Measurements from ENCODE around the gene PCSK4. TPM values are rescaled to one million over a fixed set of nuclear protein-coding genes. Genes with fewer than 3 reads are reported as not detected.

The PCSK4 gene
- total and polyA plus RNA-seq, 10 of the 15 experiments (the other 5 are each of a cell fraction or from before 2014, with no cell fraction given), result 0.27 to 0.99 (median 0.40) TPM; not detected in 3

DNA sequence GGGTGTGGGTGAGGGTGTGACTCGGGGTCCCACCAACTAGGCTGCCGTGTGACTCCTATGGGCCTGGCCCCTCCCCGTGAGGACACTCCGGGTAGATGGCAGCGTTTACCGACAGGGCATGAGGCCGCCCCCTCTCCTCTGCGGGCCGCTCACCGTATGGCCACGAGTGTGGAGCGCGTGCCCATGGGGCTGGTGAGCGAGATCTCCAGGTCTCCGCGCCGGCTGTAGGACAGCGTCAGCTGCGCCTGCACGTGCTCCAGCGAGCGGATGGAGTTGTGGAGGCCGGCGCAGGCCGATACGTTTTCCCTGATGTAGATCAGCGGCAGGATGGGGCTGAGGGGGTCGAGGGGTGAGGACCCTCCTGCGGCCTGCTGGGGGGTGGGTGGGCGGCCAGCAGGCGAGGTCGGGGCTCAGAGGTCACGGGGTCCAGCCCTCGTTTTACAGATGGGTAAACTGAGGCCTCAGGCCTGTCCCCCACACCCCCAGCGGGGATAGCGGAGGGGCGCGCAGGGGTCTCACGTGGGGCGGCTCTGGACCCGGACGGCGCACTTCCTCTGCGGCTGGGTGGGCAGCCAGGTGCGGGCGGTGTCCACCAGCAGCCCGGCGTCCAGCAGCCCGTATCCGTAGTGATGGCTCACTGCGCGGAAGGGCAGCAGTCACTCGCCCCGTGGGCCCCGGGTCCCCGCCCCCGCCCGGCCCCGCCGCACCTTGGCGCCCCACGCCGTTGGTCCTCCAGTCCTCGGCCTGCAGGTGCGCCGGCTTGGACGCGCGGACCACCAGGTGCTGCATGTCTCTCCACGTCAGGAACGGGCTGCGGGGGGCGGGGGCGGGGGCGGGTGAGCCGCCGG lies 6.8 kb downstream of the PCSK4 start (continued):
- TF ChIP-seq, protein P1, sequence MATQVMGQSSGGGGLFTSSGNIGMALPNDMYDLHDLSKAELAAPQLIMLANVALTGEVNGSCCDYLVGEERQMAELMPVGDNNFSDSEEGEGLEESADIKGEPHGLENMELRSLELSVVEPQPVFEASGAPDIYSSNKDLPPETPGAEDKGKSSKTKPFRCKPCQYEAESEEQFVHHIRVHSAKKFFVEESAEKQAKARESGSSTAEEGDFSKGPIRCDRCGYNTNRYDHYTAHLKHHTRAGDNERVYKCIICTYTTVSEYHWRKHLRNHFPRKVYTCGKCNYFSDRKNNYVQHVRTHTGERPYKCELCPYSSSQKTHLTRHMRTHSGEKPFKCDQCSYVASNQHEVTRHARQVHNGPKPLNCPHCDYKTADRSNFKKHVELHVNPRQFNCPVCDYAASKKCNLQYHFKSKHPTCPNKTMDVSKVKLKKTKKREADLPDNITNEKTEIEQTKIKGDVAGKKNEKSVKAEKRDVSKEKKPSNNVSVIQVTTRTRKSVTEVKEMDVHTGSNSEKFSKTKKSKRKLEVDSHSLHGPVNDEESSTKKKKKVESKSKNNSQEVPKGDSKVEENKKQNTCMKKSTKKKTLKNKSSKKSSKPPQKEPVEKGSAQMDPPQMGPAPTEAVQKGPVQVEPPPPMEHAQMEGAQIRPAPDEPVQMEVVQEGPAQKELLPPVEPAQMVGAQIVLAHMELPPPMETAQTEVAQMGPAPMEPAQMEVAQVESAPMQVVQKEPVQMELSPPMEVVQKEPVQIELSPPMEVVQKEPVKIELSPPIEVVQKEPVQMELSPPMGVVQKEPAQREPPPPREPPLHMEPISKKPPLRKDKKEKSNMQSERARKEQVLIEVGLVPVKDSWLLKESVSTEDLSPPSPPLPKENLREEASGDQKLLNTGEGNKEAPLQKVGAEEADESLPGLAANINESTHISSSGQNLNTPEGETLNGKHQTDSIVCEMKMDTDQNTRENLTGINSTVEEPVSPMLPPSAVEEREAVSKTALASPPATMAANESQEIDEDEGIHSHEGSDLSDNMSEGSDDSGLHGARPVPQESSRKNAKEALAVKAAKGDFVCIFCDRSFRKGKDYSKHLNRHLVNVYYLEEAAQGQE (IDR thresholded peaks at IDR 0.05; ENCODE audit: low read depth, low read length), result no peak
- TF ChIP-seq SIN3A (IDR thresholded peaks at IDR 0.05; ENCODE audit: low read depth, low read length) (no peak), PML (IDR thresholded peaks at IDR 0.05; ENCODE audit: low read length) (no peak), RAD51 (IDR thresholded peaks at IDR 0.05) (no peak), ZBED1 (IDR thresholded peaks at IDR 0.05; ENCODE audit: borderline replicate concordance) (no peak)
- TF ChIP-seq, protein P2, sequence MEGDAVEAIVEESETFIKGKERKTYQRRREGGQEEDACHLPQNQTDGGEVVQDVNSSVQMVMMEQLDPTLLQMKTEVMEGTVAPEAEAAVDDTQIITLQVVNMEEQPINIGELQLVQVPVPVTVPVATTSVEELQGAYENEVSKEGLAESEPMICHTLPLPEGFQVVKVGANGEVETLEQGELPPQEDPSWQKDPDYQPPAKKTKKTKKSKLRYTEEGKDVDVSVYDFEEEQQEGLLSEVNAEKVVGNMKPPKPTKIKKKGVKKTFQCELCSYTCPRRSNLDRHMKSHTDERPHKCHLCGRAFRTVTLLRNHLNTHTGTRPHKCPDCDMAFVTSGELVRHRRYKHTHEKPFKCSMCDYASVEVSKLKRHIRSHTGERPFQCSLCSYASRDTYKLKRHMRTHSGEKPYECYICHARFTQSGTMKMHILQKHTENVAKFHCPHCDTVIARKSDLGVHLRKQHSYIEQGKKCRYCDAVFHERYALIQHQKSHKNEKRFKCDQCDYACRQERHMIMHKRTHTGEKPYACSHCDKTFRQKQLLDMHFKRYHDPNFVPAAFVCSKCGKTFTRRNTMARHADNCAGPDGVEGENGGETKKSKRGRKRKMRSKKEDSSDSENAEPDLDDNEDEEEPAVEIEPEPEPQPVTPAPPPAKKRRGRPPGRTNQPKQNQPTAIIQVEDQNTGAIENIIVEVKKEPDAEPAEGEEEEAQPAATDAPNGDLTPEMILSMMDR (IDR thresholded peaks at IDR 0.05 in 2 of 3, conservative IDR thresholded peaks at IDR 0.05 in 1 of 3; ENCODE audit: control insufficient read depth in 2 of 3, extremely low read depth in 1 of 3, insufficient read depth in 1 of 3, low read depth in 3 of 3, low read length in 3 of 3), result no peak
- TF ChIP-seq, protein P3, sequence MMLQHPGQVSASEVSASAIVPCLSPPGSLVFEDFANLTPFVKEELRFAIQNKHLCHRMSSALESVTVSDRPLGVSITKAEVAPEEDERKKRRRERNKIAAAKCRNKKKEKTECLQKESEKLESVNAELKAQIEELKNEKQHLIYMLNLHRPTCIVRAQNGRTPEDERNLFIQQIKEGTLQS (IDR thresholded peaks at IDR 0.05; ENCODE audit: borderline replicate concordance, extremely low read depth, low read depth, low read length), result no peak
- TF ChIP-seq, protein P4, sequence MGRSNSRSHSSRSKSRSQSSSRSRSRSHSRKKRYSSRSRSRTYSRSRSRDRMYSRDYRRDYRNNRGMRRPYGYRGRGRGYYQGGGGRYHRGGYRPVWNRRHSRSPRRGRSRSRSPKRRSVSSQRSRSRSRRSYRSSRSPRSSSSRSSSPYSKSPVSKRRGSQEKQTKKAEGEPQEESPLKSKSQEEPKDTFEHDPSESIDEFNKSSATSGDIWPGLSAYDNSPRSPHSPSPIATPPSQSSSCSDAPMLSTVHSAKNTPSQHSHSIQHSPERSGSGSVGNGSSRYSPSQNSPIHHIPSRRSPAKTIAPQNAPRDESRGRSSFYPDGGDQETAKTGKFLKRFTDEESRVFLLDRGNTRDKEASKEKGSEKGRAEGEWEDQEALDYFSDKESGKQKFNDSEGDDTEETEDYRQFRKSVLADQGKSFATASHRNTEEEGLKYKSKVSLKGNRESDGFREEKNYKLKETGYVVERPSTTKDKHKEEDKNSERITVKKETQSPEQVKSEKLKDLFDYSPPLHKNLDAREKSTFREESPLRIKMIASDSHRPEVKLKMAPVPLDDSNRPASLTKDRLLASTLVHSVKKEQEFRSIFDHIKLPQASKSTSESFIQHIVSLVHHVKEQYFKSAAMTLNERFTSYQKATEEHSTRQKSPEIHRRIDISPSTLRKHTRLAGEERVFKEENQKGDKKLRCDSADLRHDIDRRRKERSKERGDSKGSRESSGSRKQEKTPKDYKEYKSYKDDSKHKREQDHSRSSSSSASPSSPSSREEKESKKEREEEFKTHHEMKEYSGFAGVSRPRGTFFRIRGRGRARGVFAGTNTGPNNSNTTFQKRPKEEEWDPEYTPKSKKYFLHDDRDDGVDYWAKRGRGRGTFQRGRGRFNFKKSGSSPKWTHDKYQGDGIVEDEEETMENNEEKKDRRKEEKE (IDR thresholded peaks at IDR 0.05), result no peak

All from GM12878 (cell line).